ENCODE results near the gene HMCES. TPM values are rescaled to one million over a fixed set of nuclear protein-coding genes. Genes with fewer than 3 reads are reported as not detected.
A peak's percentile ranks its signal among the peaks of the same experiment; 100 is the strongest.

HMCES gene
- total and polyA plus RNA-seq, 2 of the 13 experiments (the other 11 are each of a cell fraction or from before 2014, with no cell fraction given), result 16.1 to 37.5 TPM

DNA sequence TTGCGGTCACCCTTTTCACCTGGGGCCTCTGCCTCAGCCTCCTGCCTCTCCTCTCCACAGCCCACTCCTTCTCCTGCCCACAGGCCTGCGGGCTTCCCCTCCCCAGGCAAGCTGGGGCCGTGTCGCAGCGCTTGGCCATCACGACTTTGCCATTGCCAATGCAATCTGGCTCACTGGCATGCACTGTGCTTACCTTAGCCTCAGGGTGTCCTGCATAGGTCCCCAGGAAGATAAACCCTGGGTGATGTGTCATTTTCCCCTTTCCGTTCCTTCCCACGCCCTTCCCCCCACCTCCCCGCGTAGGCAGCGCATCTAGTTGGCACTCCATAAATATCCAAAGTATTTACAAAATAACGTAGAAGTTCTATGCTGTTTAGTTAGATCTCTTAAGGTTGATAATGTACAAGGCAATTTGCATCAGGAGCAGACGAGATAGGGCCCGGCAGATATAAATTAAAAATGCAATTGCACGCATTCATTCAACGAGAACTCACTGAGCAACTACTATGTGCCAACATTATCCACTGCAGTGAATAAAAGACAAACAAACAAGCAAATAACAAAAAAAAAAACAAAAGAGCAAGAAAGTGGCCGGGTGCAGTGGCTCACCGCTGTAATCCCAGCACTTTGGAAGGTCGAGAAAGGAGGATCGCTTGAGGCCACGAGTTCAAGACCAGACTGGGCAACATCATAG lies 30.2 kb upstream of the HMCES start:
- H3K79me2 ChIP-seq (ENCODE audit: insufficient read depth, low read length), result peaks cover 37% of the 10 kb centered on the region
- no peak for FAIRE-seq
- TF ChIP-seq ARID2 (CRISPR knock-in tag; IDR thresholded peaks at IDR 0.05; ENCODE audit: borderline replicate concordance), result 0 out of 2 replicates have a peak, but pooled peaks have one; percentile 5
- TF ChIP-seq, protein P1, sequence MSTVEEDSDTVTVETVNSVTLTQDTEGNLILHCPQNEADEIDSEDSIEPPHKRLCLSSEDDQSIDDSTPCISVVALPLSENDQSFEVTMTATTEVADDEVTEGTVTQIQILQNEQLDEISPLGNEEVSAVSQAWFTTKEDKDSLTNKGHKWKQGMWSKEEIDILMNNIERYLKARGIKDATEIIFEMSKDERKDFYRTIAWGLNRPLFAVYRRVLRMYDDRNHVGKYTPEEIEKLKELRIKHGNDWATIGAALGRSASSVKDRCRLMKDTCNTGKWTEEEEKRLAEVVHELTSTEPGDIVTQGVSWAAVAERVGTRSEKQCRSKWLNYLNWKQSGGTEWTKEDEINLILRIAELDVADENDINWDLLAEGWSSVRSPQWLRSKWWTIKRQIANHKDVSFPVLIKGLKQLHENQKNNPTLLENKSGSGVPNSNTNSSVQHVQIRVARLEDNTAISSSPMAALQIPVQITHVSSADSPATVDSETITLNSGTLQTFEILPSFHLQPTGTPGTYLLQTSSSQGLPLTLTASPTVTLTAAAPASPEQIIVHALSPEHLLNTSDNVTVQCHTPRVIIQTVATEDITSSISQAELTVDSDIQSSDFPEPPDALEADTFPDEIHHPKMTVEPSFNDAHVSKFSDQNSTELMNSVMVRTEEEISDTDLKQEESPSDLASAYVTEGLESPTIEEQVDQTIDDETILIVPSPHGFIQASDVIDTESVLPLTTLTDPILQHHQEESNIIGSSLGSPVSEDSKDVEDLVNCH (CRISPR knock-in tag; IDR thresholded peaks at IDR 0.05), result no peak
- TF ChIP-seq PHF5A (CRISPR knock-in tag; IDR thresholded peaks at IDR 0.05; ENCODE audit: low read depth, unreplicated experiment), result no peak
- TF ChIP-seq ZNF75D (CRISPR knock-in tag; IDR thresholded peaks at IDR 0.05; ENCODE audit: borderline replicate concordance), result no peak
- TF ChIP-seq ZNF282 (IDR thresholded peaks at IDR 0.05; ENCODE audit: partially characterized antibody), result no peak
- 0 out of 2 replicates have a peak, but pooled peaks have one; percentile 2 for TF ChIP-seq ZNF776 (CRISPR knock-in tag; IDR thresholded peaks at IDR 0.05)
- peak; percentile 23 for TF ChIP-seq PRPF4 (IDR thresholded peaks at IDR 0.05; ENCODE audit: low read depth, low read length, poor library complexity, severe bottlenecking)
- TF ChIP-seq HNF4A (CRISPR knock-in tag; IDR thresholded peaks at IDR 0.05), result no peak
- no peak for TF ChIP-seq MAFK (conservative IDR thresholded peaks at IDR 0.05 in 1 of 2, IDR thresholded peaks at IDR 0.05 in 1 of 2; ENCODE audit: low read length in 2 of 2)
- TF ChIP-seq ZNF30 (CRISPR knock-in tag; IDR thresholded peaks at IDR 0.05), result no peak
- no peak for TF ChIP-seq SIN3A (IDR thresholded peaks at IDR 0.05; ENCODE audit: borderline replicate concordance, low read depth, low read length)
- TF ChIP-seq ZFP1 (CRISPR knock-in tag; IDR thresholded peaks at IDR 0.05), result no peak
- TF ChIP-seq ZNF446 (CRISPR knock-in tag; IDR thresholded peaks at IDR 0.05), result no peak
- TF ChIP-seq ZNF547 (CRISPR knock-in tag; IDR thresholded peaks at IDR 0.05), result 0 out of 2 replicates have a peak, but pooled peaks have one; percentile 5
- no peak for TF ChIP-seq ZSCAN21 (CRISPR knock-in tag; IDR thresholded peaks at IDR 0.05; ENCODE audit: borderline replicate concordance)
- no peak for TF ChIP-seq ZNF569 (CRISPR knock-in tag; IDR thresholded peaks at IDR 0.05; ENCODE audit: borderline replicate concordance)
- no peak for TF ChIP-seq FLYWCH1 (CRISPR knock-in tag; IDR thresholded peaks at IDR 0.05)
- TF ChIP-seq, protein P2, sequence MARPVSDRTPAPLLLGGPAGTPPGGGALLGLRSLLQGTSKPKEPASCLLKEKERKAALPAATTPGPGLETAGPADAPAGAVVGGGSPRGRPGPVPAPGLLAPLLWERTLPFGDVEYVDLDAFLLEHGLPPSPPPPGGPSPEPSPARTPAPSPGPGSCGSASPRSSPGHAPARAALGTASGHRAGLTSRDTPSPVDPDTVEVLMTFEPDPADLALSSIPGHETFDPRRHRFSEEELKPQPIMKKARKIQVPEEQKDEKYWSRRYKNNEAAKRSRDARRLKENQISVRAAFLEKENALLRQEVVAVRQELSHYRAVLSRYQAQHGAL (CRISPR knock-in tag; IDR thresholded peaks at IDR 0.05; ENCODE audit: not compliant biosample characterization), result no peak
- 0 out of 2 replicates have a peak, but pooled peaks have one; percentile 4 for TF ChIP-seq ZNF546 (CRISPR knock-in tag; conservative IDR thresholded peaks at IDR 0.05)
- TF ChIP-seq LCORL (IDR thresholded peaks at IDR 0.05), result no peak
- TF ChIP-seq LCORL (CRISPR knock-in tag; IDR thresholded peaks at IDR 0.05), result no peak

More for the DNA sequence above, 30.2 kb upstream of the HMCES start:
- Histone ChIP-seq H3K4me2 (ENCODE audit: low read depth, low read length) (peak overlapping the region; percentile 95), H3K4me1 (ENCODE audit: insufficient read depth, low read length) (peaks cover 58% of the 10 kb centered on the region), H3K27me3 (ENCODE audit: control insufficient read depth in 1 of 2, insufficient read depth in 2 of 2, low read length in 2 of 2) (no peaks in the 10 kb centered on the region; a peak in 1 of 5 replicates), H2AFZ (ENCODE audit: low read length) (no peak overlapping the region), H3K27ac (ENCODE audit: extremely low read length, insufficient read depth, low read length) (peak overlapping the region; percentile 93), H3K9ac (ENCODE audit: insufficient read depth, low read depth, low read length) (peak overlapping the region; percentile 100), H3K36me3 (replicated peaks in 1 of 2; ENCODE audit: control insufficient read depth in 1 of 2, insufficient read depth in 2 of 2, low read length in 2 of 2) (peaks cover 8 to 18% of the 10 kb centered on the region in 2 experiments), H4K20me1 (ENCODE audit: insufficient read depth, low read length) (no peaks in the 10 kb centered on the region), H3K9me3 (ENCODE audit: low read length) (no peaks in the 10 kb centered on the region), H3K4me3 (replicated peaks in 1 of 3; ENCODE audit: insufficient read depth in 1 of 3, low read depth in 2 of 3, low read length in 3 of 3) (peak overlapping the region; percentile 72 to 99 (median 84))
- in situ Hi-C loops (cut with HindIII; ENCODE audit: extremely low pct_ligation_motif_present, low pct_unique_long_range_greater_than_20kb) (loop anchor here (10.0 kb wide), 1 partner anchor 64 kb away; the partner anchor contains the start of gene CNBP), intact Hi-C loops (cut with micrococcal nuclease; ENCODE audit: unreplicated experiment) (loop anchor here (5.0 kb wide), 1 partner anchor 126 kb away; the partner anchor contains the start of gene RAB43)
- DNase-seq (ENCODE audit: low spot score) (no peak), ATAC-seq (no peak)
- 46% methylated on average over 21 of the region's 21 CpGs for WGBS (ENCODE audit: low lambda C conversion rate)
- no TSS peak for BruUV-seq (replicated peaks)
- CTCF ChIA-PET (ENCODE audit: low intra/inter-chr PET ratio, low total read pairs), result no interaction called here
- POLR2A ChIA-PET, result interaction anchor here (1.0 to 2.2 kb wide), 4 partner anchors 23 to 195 kb away, joined by 4 to 22 read pairs (median 10); partner anchors contain the start of gene RAB43
